Endothelial cell of umbilical vein (primary cell): ENCODE measurements around the gene PLCH1. TPM values are rescaled to one million over a fixed set of nuclear protein-coding genes. Genes with fewer than 3 reads are reported as not detected.

ENCODE experiments used
- BruUV-seq: library from RNA; stranded (reverse); fragments of 400-500 nt; replicated peaks from 2 replicates; lab custom pipeline; 2021; lab: Mats Ljungman, UMichigan
- CTCF ChIA-PET: fragments of 300-600, 350-600 bp; sonication (Branson Sonifier 250); formaldehyde crosslinking; loops from one replicate; lab custom pipeline; 2021; ENCODE audit warnings: antibody characterized with exemption, inconsistent platforms; lab: Charles Lee
- POLR2A ChIA-PET: fragments of 300-600, 350-600 bp; sonication (Branson Sonifier 250); formaldehyde crosslinking; loops from one replicate; lab custom pipeline; 2021; ENCODE audit warnings: antibody characterized with exemption, inconsistent platforms; lab: Charles Lee
- DNase-seq: peaks from one replicate; pipeline ENCODE4 v3.0.0-alpha.2; 2011; ENCODE audit warnings: low read depth, low spot score
- FAIRE-seq: peaks from 2 replicates; lab custom pipeline; 2011; peaks lifted over from hg19 to GRCh38; lab: Jason Lieb, UNC
- H2AFZ ChIP-seq: 2 replicates; pipeline ENCODE4 v1.6.0; 2012; ENCODE audit warnings: low read depth, low read length, control low read depth, inconsistent platforms
- H3K27ac ChIP-seq: 2 replicates; pipeline ENCODE4 v1.5.1; 2011; ENCODE audit warnings: low read depth, mild to moderate bottlenecking, control low read depth, low read length, moderate library complexity; ENCODE audit not compliant: insufficient read depth
- H3K27me3 ChIP-seq, 2 experiments: 2 replicates each; pipeline versions ENCODE4 v1.6.0 to v1.6.1; 2011; ENCODE audit warnings: low read length in 2 of 2, mixed read lengths in 1 of 2; ENCODE audit not compliant: control insufficient read depth in 2 of 2, insufficient read depth in 2 of 2
- H3K36me3 ChIP-seq, 2 experiments: 2 replicates in 1 of 2; 3 replicates in 1 of 2; pipeline ENCODE4 v1.5.1; 2011; ENCODE audit warnings: low read length in 2 of 2, mild to moderate bottlenecking in 1 of 2, moderate library complexity in 1 of 2; ENCODE audit not compliant: control insufficient read depth in 2 of 2, insufficient read depth in 2 of 2; ENCODE audit errors: extremely low read depth in 1 of 2
- H3K4me1 ChIP-seq: 3 replicates; pipeline ENCODE4 v1.5.1; 2011; ENCODE audit warnings: mild to moderate bottlenecking, low read length; ENCODE audit not compliant: control insufficient read depth, insufficient read depth; ENCODE audit errors: extremely low read depth
- H3K4me2 ChIP-seq: 2 replicates; pipeline ENCODE4 v1.6.1; 2011; ENCODE audit warnings: low read length, control low read depth, mixed read lengths; ENCODE audit not compliant: insufficient read depth
- H3K4me3 ChIP-seq, 3 experiments: fragments of 200-600 bp in 1 of 3; sonication (generic), shearing (Covaris generic) in 1 of 3; replicated peaks in 1 of 3; 2 replicates each; pipeline ENCODE4 v1.5.1; 2011 to 2016; ENCODE audit warnings: control low read depth in 3 of 3, low read length in 3 of 3, mild to moderate bottlenecking in 2 of 3, inconsistent platforms in 1 of 3, low read depth in 1 of 3, moderate library complexity in 1 of 3; ENCODE audit not compliant: insufficient read depth in 1 of 3
- H3K79me2 ChIP-seq: 2 replicates; pipeline ENCODE4 v1.6.0; 2012; ENCODE audit warnings: low read length, inconsistent platforms; ENCODE audit not compliant: control insufficient read depth, insufficient read depth
- H3K9ac ChIP-seq: replicated peaks from 2 replicates; pipeline ENCODE3; 2011; ENCODE audit warnings: low read length, control low read depth; ENCODE audit not compliant: insufficient read depth; ENCODE audit errors: extremely low read depth
- H3K9me1 ChIP-seq: replicated peaks from 3 replicates; pipeline ENCODE4 v1.6.0; 2011; ENCODE audit warnings: mild to moderate bottlenecking, low read length; ENCODE audit not compliant: control insufficient read depth, insufficient read depth; ENCODE audit errors: extremely low read depth
- H3K9me3 ChIP-seq: replicated peaks from 2 replicates; pipeline ENCODE4 v1.5.1; 2012; ENCODE audit warnings: low read length, inconsistent platforms; ENCODE audit not compliant: control insufficient read depth, insufficient read depth
- H4K20me1 ChIP-seq: replicated peaks from 2 replicates; pipeline ENCODE3; 2011; ENCODE audit warnings: mild to moderate bottlenecking, low read length; ENCODE audit not compliant: control insufficient read depth, insufficient read depth; ENCODE audit errors: extremely low read depth
- CTCF ChIP-seq, 2 donors: IDR thresholded peaks; 1 replicate in 1 of 2; 2 replicates in 1 of 2; pipeline ENCODE4 v1.5.1; 2011; ENCODE audit warnings: low read length in 2 of 2, mild to moderate bottlenecking in 2 of 2, moderate library complexity in 2 of 2, control low read depth in 1 of 2, inconsistent platforms in 1 of 2, low read depth in 1 of 2; ENCODE audit not compliant: insufficient read depth in 1 of 2; ENCODE audit errors: extremely low read depth in 1 of 2
- EZH2 ChIP-seq: IDR thresholded peaks from 2 replicates; pipeline ENCODE4 v1.6.1; 2012; ENCODE audit warnings: borderline replicate concordance, low read depth, mild to moderate bottlenecking, moderate library complexity, low read length, inconsistent platforms; ENCODE audit not compliant: severe bottlenecking
- FOS ChIP-seq: IDR thresholded peaks from 2 replicates; pipeline ENCODE4 v1.6.1; 2011; ENCODE audit warnings: mild to moderate bottlenecking, low read length, moderate library complexity, borderline replicate concordance; ENCODE audit not compliant: insufficient read depth
- GATA2 ChIP-seq: IDR thresholded peaks from 2 replicates; pipeline ENCODE4 v1.7.0; 2011; ENCODE audit warnings: low read depth, mild to moderate bottlenecking, moderate library complexity, mixed read lengths, low read length; ENCODE audit not compliant: insufficient read length, insufficient read depth
- JUN ChIP-seq: IDR thresholded peaks from 2 replicates; pipeline ENCODE4 v1.6.1; 2011; ENCODE audit warnings: borderline replicate concordance, low read depth; ENCODE audit not compliant: insufficient read length, insufficient read depth
- MAX ChIP-seq: IDR thresholded peaks from 2 replicates; pipeline ENCODE4 v1.6.1; 2011; ENCODE audit not compliant: insufficient read depth, insufficient read length
- MYC ChIP-seq: IDR thresholded peaks from one replicate; pipeline ENCODE4 v1.6.1; 2011; ENCODE audit warnings: mild to moderate bottlenecking, low read depth, low read length
- POLR2A ChIP-seq: IDR thresholded peaks from 2 replicates; pipeline ENCODE4 v1.6.1; 2012; ENCODE audit warnings: low read depth, mild to moderate bottlenecking, control low read depth, low read length
- POLR2AphosphoS5 ChIP-seq: IDR thresholded peaks from 2 replicates; pipeline ENCODE4 v1.6.1; 2012; ENCODE audit warnings: low read depth, mild to moderate bottlenecking, control low read depth, low read length, moderate library complexity; ENCODE audit not compliant: insufficient read depth
- dilution Hi-C: fragments of 300-500 bp; cut with MboI; formaldehyde crosslinking; loops from one replicate; pipeline ENCODE4 v1.15.0; 2019; ENCODE audit warnings: low sequenced_read_pairs; ENCODE audit not compliant: extremely low pct_ligation_motif_present
- intact Hi-C: fragments of 100-400 bp; cut with micrococcal nuclease; formaldehyde crosslinking; loops from one replicate; pipeline ENCODE4 v1.10.0; 2022
- polyA plus RNA-seq, 4 experiments: library from polyadenylated mRNA; depleted of rRNA in 3 of 4; stranded (reverse) in 3 of 4; unstranded in 1 of 4; fragments of >200 nt; gene quantifications; 2 replicates each; pipeline versions ENCODE4 v1.2.1 to v1.2.3, GENCODE V29; 2011 to 2012; ENCODE audit warnings: missing spikeins in 1 of 4
- total RNA-seq: library from RNA; stranded (reverse); gene quantifications from 2 replicates; pipeline ENCODE4 v1.2.3, GENCODE V29; 2021

PLCH1 gene
- total and polyA plus RNA-seq, 2 donors (not counting 3 experiments of a cell fraction or from before 2014, with no cell fraction given), result 0.03 TPM; not detected in 1

- dilution Hi-C loops, result no loop called here
- Histone ChIP-seq H3K36me3 (no peaks in the 10 kb centered on the region), H3K27ac (no peak overlapping the region), H4K20me1 (no peaks in the 10 kb centered on the region), H3K9me3 (no peaks in the 10 kb centered on the region), H3K79me2 (no peaks in the 10 kb centered on the region), H2AFZ (no peak overlapping the region), H3K4me3 (no peak overlapping the region), H3K9ac (no peak overlapping the region), H3K4me1 (no peaks in the 10 kb centered on the region), H3K9me1 (no peaks in the 10 kb centered on the region), H3K4me2 (no peak overlapping the region), H3K27me3 (no peaks in the 10 kb centered on the region)
- no TSS peak for BruUV-seq
- POLR2A ChIA-PET, result no interaction called here
- TF ChIP-seq POLR2AphosphoS5, result no peak
- no peak for TF ChIP-seq EZH2
- TF ChIP-seq POLR2A, result no peak
- FAIRE-seq (no peak), DNase-seq (no peak)
- CTCF ChIA-PET, result no interaction called here
- intact Hi-C loops, result no loop called here
Measured at GRCh38 chr3:155496206-155496605, 248.7 kb downstream of the PLCH1 start.

DNA sequence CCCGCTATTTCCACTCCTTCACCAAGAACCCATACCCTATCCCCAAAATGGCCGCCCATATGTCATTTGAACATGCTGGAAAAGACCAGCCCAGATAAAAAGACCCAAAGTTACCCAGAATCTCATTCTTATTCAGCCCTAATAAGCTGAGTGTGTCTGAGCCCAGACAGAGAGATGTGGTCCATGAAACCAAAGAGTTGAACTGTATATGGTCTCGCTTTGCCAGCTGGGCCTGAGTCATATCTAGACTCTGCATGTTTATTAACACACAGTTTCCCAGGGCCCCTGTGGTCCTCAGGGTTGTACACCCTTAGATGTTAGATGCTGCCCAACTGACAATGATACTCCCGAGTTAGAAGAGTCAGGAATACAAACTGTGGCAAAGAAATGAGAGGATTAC, 249.5 kb downstream of the PLCH1 start:
- TF ChIP-seq CTCF (IDR thresholded peaks at IDR 0.05; ENCODE audit: extremely low read depth in 1 of 2, insufficient read depth in 1 of 2, low read depth in 1 of 2, low read length in 2 of 2) (no peak), EZH2 (no peak), MAX (no peak), JUN (no peak), POLR2A (no peak), MYC (no peak), GATA2 (no peak), POLR2AphosphoS5 (no peak), FOS (no peak)
- H2AFZ ChIP-seq, result no peak overlapping the region
- H3K79me2 ChIP-seq, result no peaks in the 10 kb centered on the region
- no peak overlapping the region for H3K9ac ChIP-seq
- no peaks in the 10 kb centered on the region for H3K27me3 ChIP-seq
- H4K20me1 ChIP-seq, result no peaks in the 10 kb centered on the region
- H3K9me3 ChIP-seq, result no peaks in the 10 kb centered on the region
- ChIA-PET POLR2A (no interaction called here), CTCF (no interaction called here)
- no peaks in the 10 kb centered on the region for H3K36me3 ChIP-seq
- BruUV-seq, result no TSS peak
- H3K4me1 ChIP-seq, result no peaks in the 10 kb centered on the region
- intact Hi-C loops, result no loop called here
- H3K27ac ChIP-seq, result no peak overlapping the region
- FAIRE-seq (no peak), DNase-seq (no peak)
- no peak overlapping the region for H3K4me2 ChIP-seq
- dilution Hi-C loops, result no loop called here
- no peak overlapping the region for H3K4me3 ChIP-seq
- no peaks in the 10 kb centered on the region for H3K9me1 ChIP-seq
